Sigmoid colon (tissue), 7 donors: Measurements from ENCODE around the gene DYDC2. TPM values are rescaled to one million over a fixed set of nuclear protein-coding genes. Genes with fewer than 3 reads are reported as not detected.

Experiments
- DNase-seq: peaks from one replicate; pipeline ENCODE4 v3.0.0-alpha.2; 2019
- H3K27ac ChIP-seq, 4 donors: fragments of 200-600 bp; sonication (generic); one replicate each; pipeline ENCODE4 v1.5.1; 2016 to 2019; ENCODE audit warnings: mild to moderate bottlenecking in 1 of 4
- H3K27me3 ChIP-seq, 3 donors: fragments of 200-600 bp; sonication (generic); one replicate each; pipeline ENCODE4 v1.5.1; 2019; ENCODE audit warnings: mild to moderate bottlenecking in 1 of 3
- H3K36me3 ChIP-seq, 4 donors: fragments of 200-600 bp; sonication (generic); one replicate each; pipeline ENCODE4 v1.5.1; 2016 to 2019
- H3K4me1 ChIP-seq, 4 donors: fragments of 200-600 bp; sonication (generic); one replicate each; pipeline ENCODE4 v1.5.1; 2017 to 2019
- H3K4me3 ChIP-seq, 4 donors: fragments of 200-600 bp; sonication (generic); one replicate each; pipeline ENCODE4 v1.5.1; 2017 to 2019; ENCODE audit warnings: mild to moderate bottlenecking in 2 of 4, moderate library complexity in 1 of 4
- H3K9me3 ChIP-seq, 4 donors: fragments of 200-600 bp in 3 of 4; sonication (generic) in 3 of 4; one replicate each; pipeline versions ENCODE4 v1.5.1 to v1.6.1; 2013 to 2019
- EP300 ChIP-seq, 4 donors: sonication (generic); formaldehyde crosslinking; IDR thresholded peaks; one replicate each; pipeline ENCODE4 v1.6.1; 2017; ENCODE audit warnings: antibody characterized with exemption in 4 of 4
- POLR2A ChIP-seq, 2 donors: fragments of 450-650 bp; IDR thresholded peaks; one replicate each; pipeline ENCODE4 v1.6.1; 2016; ENCODE audit warnings: antibody characterized with exemption in 2 of 2, mild to moderate bottlenecking in 2 of 2, moderate library complexity in 2 of 2
- POLR2AphosphoS5 ChIP-seq, 4 donors: sonication (generic); formaldehyde crosslinking; IDR thresholded peaks; one replicate each; pipeline ENCODE4 v1.6.1; 2017; ENCODE audit warnings: antibody characterized with exemption in 4 of 4
- WGBS, 2 donors: extraction: QIAGEN DNeasy Blood & Tissue Kit; methylation state at CpG; one replicate each; pipeline ENCODE4 v1.1.7; 2013; 5-methylcytosine and 5-hydroxymethylcytosine counted together
- intact Hi-C: fragments of 100-400 bp; cut with DNase I; formaldehyde crosslinking; loops from one replicate; pipeline ENCODE4 v1.15.1; 2023
- polyA plus RNA-seq, 3 donors: library from polyadenylated mRNA; stranded (reverse); fragments of 200-250 nt; gene quantifications; one replicate each; pipeline ENCODE4 v1.2.3, GENCODE V29; 2013
- total RNA-seq, 4 donors: library from RNA; depleted of rRNA; stranded (reverse); fragments of >200 nt; gene quantifications; one replicate each; pipeline ENCODE4 v1.1.0, GENCODE V29; 2016
- TF ChIP-seq, protein P1 (sequence below), 4 experiments: fragments of 450-650 bp in 3 of 4; fragments of 200-600 bp in 1 of 4; IDR thresholded peaks; one replicate each; pipeline ENCODE4 v1.5.1; 2016 to 2019; ENCODE audit warnings: antibody characterized with exemption in 4 of 4, mild to moderate bottlenecking in 3 of 4, moderate library complexity in 2 of 4
- donor health status: healthy with polysubstance abuse.
- donor health status: Bipolar disorder and iron deficiency.
- donor health status: healthy.

DYDC2 gene
- total and polyA plus RNA-seq, 7 donors: 0.41 TPM; not detected in 6

DNA sequence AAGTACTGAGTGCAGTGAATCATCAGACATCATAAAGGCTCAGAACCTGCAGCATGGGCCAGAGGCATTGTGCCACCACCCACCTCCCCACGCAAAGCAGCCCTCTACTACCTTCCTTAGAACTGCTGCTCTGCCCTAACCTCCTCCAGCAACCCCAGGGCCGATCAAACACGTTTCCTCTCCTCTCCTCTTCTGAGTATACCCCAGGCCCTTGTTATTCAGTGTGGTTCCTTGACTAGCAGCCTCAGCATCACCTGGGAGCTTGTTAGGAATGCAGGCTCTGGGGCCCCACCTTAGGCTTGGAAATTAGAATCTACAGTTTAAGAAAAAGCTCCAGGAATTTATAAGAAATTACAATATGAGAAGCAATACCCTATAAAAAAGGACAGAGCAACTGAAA, 33.3 kb upstream of the DYDC2 start:
- no peak overlapping the region for H3K27ac ChIP-seq

DNA sequence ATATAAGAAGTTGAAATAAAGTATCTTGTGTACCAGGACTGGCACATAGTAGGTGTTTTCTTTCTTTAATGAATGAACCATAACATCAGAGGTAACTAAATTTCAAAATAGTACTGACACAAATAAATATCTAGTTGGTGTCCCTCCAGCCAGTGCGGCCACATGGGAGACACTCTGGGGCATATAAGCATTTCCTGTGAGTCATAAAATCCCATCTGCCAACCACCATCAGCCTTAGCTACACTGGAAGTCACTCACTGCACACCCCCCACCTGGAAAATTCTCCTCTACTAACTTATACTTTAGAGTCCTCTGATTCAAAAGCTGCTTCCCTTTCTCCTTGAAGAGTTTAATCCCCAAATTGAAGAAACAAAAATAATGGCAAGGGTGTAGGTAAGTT, 32.5 kb upstream of the DYDC2 start:
- TF ChIP-seq, protein P1, sequence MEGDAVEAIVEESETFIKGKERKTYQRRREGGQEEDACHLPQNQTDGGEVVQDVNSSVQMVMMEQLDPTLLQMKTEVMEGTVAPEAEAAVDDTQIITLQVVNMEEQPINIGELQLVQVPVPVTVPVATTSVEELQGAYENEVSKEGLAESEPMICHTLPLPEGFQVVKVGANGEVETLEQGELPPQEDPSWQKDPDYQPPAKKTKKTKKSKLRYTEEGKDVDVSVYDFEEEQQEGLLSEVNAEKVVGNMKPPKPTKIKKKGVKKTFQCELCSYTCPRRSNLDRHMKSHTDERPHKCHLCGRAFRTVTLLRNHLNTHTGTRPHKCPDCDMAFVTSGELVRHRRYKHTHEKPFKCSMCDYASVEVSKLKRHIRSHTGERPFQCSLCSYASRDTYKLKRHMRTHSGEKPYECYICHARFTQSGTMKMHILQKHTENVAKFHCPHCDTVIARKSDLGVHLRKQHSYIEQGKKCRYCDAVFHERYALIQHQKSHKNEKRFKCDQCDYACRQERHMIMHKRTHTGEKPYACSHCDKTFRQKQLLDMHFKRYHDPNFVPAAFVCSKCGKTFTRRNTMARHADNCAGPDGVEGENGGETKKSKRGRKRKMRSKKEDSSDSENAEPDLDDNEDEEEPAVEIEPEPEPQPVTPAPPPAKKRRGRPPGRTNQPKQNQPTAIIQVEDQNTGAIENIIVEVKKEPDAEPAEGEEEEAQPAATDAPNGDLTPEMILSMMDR (IDR thresholded peaks at IDR 0.05): no peak
- no peak for TF ChIP-seq EP300 (IDR thresholded peaks at IDR 0.05)
- no peak for TF ChIP-seq POLR2A (IDR thresholded peaks at IDR 0.05)
- TF ChIP-seq POLR2AphosphoS5 (IDR thresholded peaks at IDR 0.05): no peak
- Histone ChIP-seq H3K4me3 (no peak overlapping the region), H3K27ac (no peak overlapping the region), H3K27me3 (no peaks in the 10 kb centered on the region), H3K9me3 (no peaks in the 10 kb centered on the region), H3K4me1 (no peaks in the 10 kb centered on the region), H3K36me3 (no peaks in the 10 kb centered on the region)
- WGBS, 2 donors: 59 to 64% methylated on average over 1 of the region's 1 CpG
- no peak for DNase-seq
- intact Hi-C loops: no loop called here

More for the DNA sequence above, 33.3 kb upstream of the DYDC2 start:
- Histone ChIP-seq H3K27me3 (no peaks in the 10 kb centered on the region), H3K4me3 (no peak overlapping the region), H3K36me3 (no peaks in the 10 kb centered on the region), H3K4me1 (no peaks in the 10 kb centered on the region), H3K9me3 (no peaks in the 10 kb centered on the region)
- DNase-seq: no peak
- TF ChIP-seq, protein P1 (IDR thresholded peaks at IDR 0.05): no peak
- TF ChIP-seq EP300 (IDR thresholded peaks at IDR 0.05) (no peak), POLR2A (IDR thresholded peaks at IDR 0.05) (no peak), POLR2AphosphoS5 (IDR thresholded peaks at IDR 0.05) (no peak)
- WGBS, 2 donors: 72 to 79% methylated on average over 3 of the region's 3 CpGs
- intact Hi-C loops: no loop called here

DNA sequence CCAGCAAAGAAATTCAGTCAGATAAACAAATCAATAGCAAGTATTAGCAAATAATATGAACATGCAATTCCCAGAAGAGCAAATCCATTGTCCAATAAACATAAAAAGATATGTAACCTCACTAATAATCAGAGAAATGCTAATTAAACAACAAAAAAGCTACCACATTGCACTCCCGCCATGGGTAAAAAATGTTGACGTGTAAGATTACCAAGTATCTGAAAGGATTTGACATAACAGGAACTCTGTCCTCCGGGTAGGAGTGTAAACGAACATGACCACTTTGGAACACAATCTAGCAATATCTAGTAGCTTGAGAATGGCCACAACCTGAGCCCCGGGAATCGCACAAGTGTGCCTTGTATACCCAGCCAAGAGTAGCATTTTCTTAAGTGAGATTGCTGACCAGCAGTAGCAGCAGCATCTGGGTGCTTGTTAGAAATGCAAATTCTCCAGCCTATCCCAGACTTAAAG, 31.7 kb upstream of the DYDC2 start:
- H3K4me3 ChIP-seq: no peak overlapping the region
- 79 to 81% methylated on average over 6 of the region's 6 CpGs for WGBS, 2 donors
- no peaks in the 10 kb centered on the region for H3K4me1 ChIP-seq
- TF ChIP-seq EP300 (IDR thresholded peaks at IDR 0.05) (no peak), POLR2AphosphoS5 (IDR thresholded peaks at IDR 0.05) (no peak), POLR2A (IDR thresholded peaks at IDR 0.05) (no peak)
- H3K36me3 ChIP-seq: no peaks in the 10 kb centered on the region
- no peak for DNase-seq
- no peaks in the 10 kb centered on the region for H3K9me3 ChIP-seq
- intact Hi-C loops: no loop called here
- H3K27ac ChIP-seq: no peak overlapping the region
- no peaks in the 10 kb centered on the region for H3K27me3 ChIP-seq

DNA sequence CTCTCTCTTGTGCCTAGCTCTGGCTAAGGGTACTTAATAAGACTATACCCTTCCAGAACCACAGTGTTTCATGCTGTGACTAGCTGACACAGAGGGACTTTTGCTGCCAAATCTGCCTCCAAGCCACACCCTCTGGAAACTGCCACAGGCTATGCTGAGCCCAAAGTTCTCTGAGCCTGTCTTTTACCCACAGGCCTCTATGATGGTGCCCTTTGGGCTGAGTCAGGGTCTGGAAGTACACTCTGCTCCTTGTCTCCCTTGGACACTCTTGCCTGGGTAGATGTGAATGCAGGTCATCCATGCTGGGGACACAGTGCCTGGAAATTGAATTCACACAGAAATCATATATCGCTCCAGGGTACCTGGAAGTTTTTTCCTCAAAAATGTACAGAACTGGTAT, 22.6 kb upstream of the DYDC2 start:
- no peaks in the 10 kb centered on the region for H3K27me3 ChIP-seq
- DNase-seq: no peak
- H3K27ac ChIP-seq: no peak overlapping the region
- no peaks in the 10 kb centered on the region for H3K36me3 ChIP-seq
- no peak overlapping the region for H3K4me3 ChIP-seq
- intact Hi-C loops: no loop called here
- H3K9me3 ChIP-seq: no peaks in the 10 kb centered on the region
- TF ChIP-seq EP300 (IDR thresholded peaks at IDR 0.05): no peak
- TF ChIP-seq, protein P1 (IDR thresholded peaks at IDR 0.05): no peak
- no peak for TF ChIP-seq POLR2A (IDR thresholded peaks at IDR 0.05)
- TF ChIP-seq POLR2AphosphoS5 (IDR thresholded peaks at IDR 0.05): no peak
- WGBS, 2 donors: 97 to 100% methylated on average over 1 of the region's 1 CpG
- H3K4me1 ChIP-seq: no peaks in the 10 kb centered on the region

DNA sequence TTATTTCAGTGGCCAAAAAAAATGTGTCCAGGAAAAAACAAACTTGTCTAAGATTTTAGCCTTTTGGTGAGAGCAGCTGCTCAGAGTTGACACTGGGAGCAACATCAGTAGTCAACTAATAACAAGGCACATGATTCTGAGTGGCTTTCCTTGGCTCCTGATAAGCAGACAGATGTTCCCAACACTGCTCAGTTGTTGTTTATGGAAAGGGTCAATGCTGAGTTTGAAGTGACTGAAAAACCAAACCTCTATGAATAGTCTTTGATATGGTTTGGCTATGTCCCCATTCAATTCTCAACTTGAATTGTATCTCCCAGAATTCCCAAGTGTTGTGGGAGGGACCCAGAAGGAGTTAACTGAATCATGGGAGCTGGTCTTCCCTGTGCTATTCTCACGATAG, 12.3 kb upstream of the DYDC2 start:
- H3K36me3 ChIP-seq: no peaks in the 10 kb centered on the region
- WGBS, 2 donors: 83 to 91% methylated on average over 1 of the region's 1 CpG
- H3K4me1 ChIP-seq: no peaks in the 10 kb centered on the region
- TF ChIP-seq POLR2A (IDR thresholded peaks at IDR 0.05) (no peak), EP300 (IDR thresholded peaks at IDR 0.05) (no peak), POLR2AphosphoS5 (IDR thresholded peaks at IDR 0.05) (no peak)
- TF ChIP-seq, protein P1 (IDR thresholded peaks at IDR 0.05): no peak
- no peak overlapping the region for H3K4me3 ChIP-seq
- no peak overlapping the region for H3K27ac ChIP-seq
- intact Hi-C loops: no loop called here
- no peak for DNase-seq
- no peaks in the 10 kb centered on the region for H3K9me3 ChIP-seq
- H3K27me3 ChIP-seq: no peaks in the 10 kb centered on the region
